ENCODE data around the gene GALNT17.

GRCh38 chr7:71377062-71377461 is 245.1 kb downstream of the GALNT17 start:
- TF ChIP-seq RFX5 (IDR thresholded peaks at IDR 0.05) (no peak), POLR2A (IDR thresholded peaks at IDR 0.05; ENCODE audit: low read length) (no peak), RARB (CRISPR knock-in tag; IDR thresholded peaks at IDR 0.05) (no peak), SREBF2 (IDR thresholded peaks at IDR 0.05) (no peak), JUN (IDR thresholded peaks at IDR 0.05) (no peak), RAD21 (conservative IDR thresholded peaks at IDR 0.05 in 1 of 2, IDR thresholded peaks at IDR 0.05 in 1 of 2) (no peak), NPAS2 (CRISPR knock-in tag; IDR thresholded peaks at IDR 0.05; ENCODE audit: borderline replicate concordance) (no peak), KDM1A (IDR thresholded peaks at IDR 0.05; ENCODE audit: low read depth) (no peak), POLR2AphosphoS2 (conservative IDR thresholded peaks at IDR 0.05; ENCODE audit: low read length) (no peak), CHD2 (IDR thresholded peaks at IDR 0.05; ENCODE audit: low read length, partially characterized antibody) (no peak), EP300 (IDR thresholded peaks at IDR 0.05) (no peak), RCOR1 (IDR thresholded peaks at IDR 0.05; ENCODE audit: low read depth, low read length) (no peak)
- TF ChIP-seq, protein P1, sequence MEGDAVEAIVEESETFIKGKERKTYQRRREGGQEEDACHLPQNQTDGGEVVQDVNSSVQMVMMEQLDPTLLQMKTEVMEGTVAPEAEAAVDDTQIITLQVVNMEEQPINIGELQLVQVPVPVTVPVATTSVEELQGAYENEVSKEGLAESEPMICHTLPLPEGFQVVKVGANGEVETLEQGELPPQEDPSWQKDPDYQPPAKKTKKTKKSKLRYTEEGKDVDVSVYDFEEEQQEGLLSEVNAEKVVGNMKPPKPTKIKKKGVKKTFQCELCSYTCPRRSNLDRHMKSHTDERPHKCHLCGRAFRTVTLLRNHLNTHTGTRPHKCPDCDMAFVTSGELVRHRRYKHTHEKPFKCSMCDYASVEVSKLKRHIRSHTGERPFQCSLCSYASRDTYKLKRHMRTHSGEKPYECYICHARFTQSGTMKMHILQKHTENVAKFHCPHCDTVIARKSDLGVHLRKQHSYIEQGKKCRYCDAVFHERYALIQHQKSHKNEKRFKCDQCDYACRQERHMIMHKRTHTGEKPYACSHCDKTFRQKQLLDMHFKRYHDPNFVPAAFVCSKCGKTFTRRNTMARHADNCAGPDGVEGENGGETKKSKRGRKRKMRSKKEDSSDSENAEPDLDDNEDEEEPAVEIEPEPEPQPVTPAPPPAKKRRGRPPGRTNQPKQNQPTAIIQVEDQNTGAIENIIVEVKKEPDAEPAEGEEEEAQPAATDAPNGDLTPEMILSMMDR (IDR thresholded peaks at IDR 0.05) = no peak
